ENCODE data around the gene LDB2.

DNA sequence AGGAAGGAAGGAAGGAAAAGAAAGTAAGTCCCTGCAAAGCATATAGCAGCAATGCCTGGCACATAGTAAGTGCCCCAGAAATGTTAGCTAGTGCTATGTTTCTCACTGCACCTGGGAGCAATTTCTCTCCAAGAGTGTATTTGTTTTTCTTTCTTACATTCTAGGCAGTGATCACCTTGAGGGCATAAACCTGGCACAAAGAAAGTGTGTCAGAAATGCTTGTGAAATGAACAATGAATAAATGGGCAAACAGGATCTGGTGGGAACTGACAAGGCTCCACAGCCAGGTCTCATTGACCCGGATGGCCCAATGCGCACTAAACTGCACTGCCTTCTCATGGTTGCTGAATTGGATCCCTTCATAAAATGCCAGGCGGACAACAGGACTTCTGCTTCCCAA is 316.4 kb downstream of the LDB2 start:
- TF ChIP-seq, protein P1, sequence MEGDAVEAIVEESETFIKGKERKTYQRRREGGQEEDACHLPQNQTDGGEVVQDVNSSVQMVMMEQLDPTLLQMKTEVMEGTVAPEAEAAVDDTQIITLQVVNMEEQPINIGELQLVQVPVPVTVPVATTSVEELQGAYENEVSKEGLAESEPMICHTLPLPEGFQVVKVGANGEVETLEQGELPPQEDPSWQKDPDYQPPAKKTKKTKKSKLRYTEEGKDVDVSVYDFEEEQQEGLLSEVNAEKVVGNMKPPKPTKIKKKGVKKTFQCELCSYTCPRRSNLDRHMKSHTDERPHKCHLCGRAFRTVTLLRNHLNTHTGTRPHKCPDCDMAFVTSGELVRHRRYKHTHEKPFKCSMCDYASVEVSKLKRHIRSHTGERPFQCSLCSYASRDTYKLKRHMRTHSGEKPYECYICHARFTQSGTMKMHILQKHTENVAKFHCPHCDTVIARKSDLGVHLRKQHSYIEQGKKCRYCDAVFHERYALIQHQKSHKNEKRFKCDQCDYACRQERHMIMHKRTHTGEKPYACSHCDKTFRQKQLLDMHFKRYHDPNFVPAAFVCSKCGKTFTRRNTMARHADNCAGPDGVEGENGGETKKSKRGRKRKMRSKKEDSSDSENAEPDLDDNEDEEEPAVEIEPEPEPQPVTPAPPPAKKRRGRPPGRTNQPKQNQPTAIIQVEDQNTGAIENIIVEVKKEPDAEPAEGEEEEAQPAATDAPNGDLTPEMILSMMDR (IDR thresholded peaks at IDR 0.05) = no peak
- TF ChIP-seq EZH2 (IDR thresholded peaks at IDR 0.05; ENCODE audit: borderline replicate concordance, insufficient read depth, low read depth, low read length, poor library complexity, severe bottlenecking) = no peak
